Smooth muscle cell of the brain vasculature (primary cell): ENCODE results near the gene TXK.
A peak's percentile ranks its signal among the peaks of the same experiment; 100 is the strongest.
"Not testable (repeated sequence)": the region's sequence is repeated elsewhere in the genome, so short reads cannot be mapped to it uniquely, and the experiment has no call there.

Experiments
- DNase-seq: peaks from one replicate; pipeline ENCODE4 v3.0.0-alpha.2; 2012; ENCODE audit warnings: low read depth, low spot score

The TXK gene

GRCh38 chr4:48134081-48134480 is at the start of gene TXK:
Gene TXK (minus strand): TSS chr4:48134250. CDS start chr4:48134170, 80 bp downstream.
- DNase-seq: no peak

- DNase-seq: peak; percentile 26
These were observed 46.2 kb upstream of the TXK start for GRCh38 chr4:48180234-48180633.

- DNase-seq: no peak
These were observed 44.9 kb upstream of the TXK start for GRCh38 chr4:48178931-48179330.

GRCh38 chr4:48175806-48176205 is 41.8 kb upstream of the TXK start:
- DNase-seq: no peak

- no peak for DNase-seq
These were observed 41.3 kb upstream of the TXK start for GRCh38 chr4:48175328-48175727.

- peak; percentile 56 for DNase-seq
These were observed 39.3 kb upstream of the TXK start for GRCh38 chr4:48173056-48173991.

- DNase-seq: no peak
These were observed 38.6 kb upstream of the TXK start for GRCh38 chr4:48172651-48173050.

GRCh38 chr4:48169636-48170035 is 35.6 kb upstream of the TXK start:
- no peak for DNase-seq

GRCh38 chr4:48167538-48168263 is 33.7 kb upstream of the TXK start:
- no peak for DNase-seq

GRCh38 chr4:48164561-48164960 is 30.5 kb upstream of the TXK start:
- not testable (repeated sequence) for DNase-seq

GRCh38 chr4:48163746-48164145 is 29.7 kb upstream of the TXK start:
- DNase-seq: no peak

GRCh38 chr4:48162162-48162561 is 28.1 kb upstream of the TXK start:
- DNase-seq: no peak

- no peak for DNase-seq
These were observed 23.2 kb upstream of the TXK start for GRCh38 chr4:48157271-48157670.

- no peak for DNase-seq
These were observed 22.4 kb upstream of the TXK start for GRCh38 chr4:48156423-48156822.

GRCh38 chr4:48153791-48154550 is 19.9 kb upstream of the TXK start:
- DNase-seq: no peak

- no peak for DNase-seq
These were observed 18.2 kb upstream of the TXK start for GRCh38 chr4:48152259-48152658.

GRCh38 chr4:48149827-48150370 is 15.8 kb upstream of the TXK start:
- DNase-seq: no peak

- no peak for DNase-seq
These were observed 13.6 kb upstream of the TXK start for GRCh38 chr4:48147621-48148020.

- peak; percentile 12 for DNase-seq
These were observed 7.0 kb upstream of the TXK start for GRCh38 chr4:48141048-48141447.

- DNase-seq: no peak
These were observed 5.6 kb upstream of the TXK start for GRCh38 chr4:48139691-48140090.

GRCh38 chr4:48138936-48139335 is 4.9 kb upstream of the TXK start:
- DNase-seq: no peak

- no peak for DNase-seq
These were observed 4.5 kb upstream of the TXK start for GRCh38 chr4:48138511-48138910.
